ENCODE data around the gene ABCA2. TPM values are rescaled to one million over a fixed set of nuclear protein-coding genes. Genes with fewer than 3 reads are reported as not detected.

ABCA2 gene
- total and polyA plus RNA-seq, 12 donors = 2.9 to 150 (median 31.5) TPM

- peak overlapping the region in 1 of 5 donors; percentile 29 for H3K27ac ChIP-seq
- H3K9me3 ChIP-seq (replicated peaks in 1 of 3) = no peaks in the 10 kb centered on the region
- peaks cover 0 to 8% of the 10 kb centered on the region in 2 donors for H3K4me1 ChIP-seq (replicated peaks in 1 of 2)
- H3K27me3 ChIP-seq = no peaks in the 10 kb centered on the region
- H3K4me3 ChIP-seq = no peak overlapping the region
- H3K36me3 ChIP-seq (replicated peaks in 1 of 2) = no peaks in the 10 kb centered on the region
- WGBS, 4 donors = 70 to 90% (median 79%) methylated on average over 4 to 22 of the region's 22 CpGs
- no peak for DNase-seq
- intact Hi-C loops (cut with DNase I) = no loop called here
- no peak for TF ChIP-seq POLR2A (IDR thresholded peaks at IDR 0.05)
- TF ChIP-seq, protein P1, sequence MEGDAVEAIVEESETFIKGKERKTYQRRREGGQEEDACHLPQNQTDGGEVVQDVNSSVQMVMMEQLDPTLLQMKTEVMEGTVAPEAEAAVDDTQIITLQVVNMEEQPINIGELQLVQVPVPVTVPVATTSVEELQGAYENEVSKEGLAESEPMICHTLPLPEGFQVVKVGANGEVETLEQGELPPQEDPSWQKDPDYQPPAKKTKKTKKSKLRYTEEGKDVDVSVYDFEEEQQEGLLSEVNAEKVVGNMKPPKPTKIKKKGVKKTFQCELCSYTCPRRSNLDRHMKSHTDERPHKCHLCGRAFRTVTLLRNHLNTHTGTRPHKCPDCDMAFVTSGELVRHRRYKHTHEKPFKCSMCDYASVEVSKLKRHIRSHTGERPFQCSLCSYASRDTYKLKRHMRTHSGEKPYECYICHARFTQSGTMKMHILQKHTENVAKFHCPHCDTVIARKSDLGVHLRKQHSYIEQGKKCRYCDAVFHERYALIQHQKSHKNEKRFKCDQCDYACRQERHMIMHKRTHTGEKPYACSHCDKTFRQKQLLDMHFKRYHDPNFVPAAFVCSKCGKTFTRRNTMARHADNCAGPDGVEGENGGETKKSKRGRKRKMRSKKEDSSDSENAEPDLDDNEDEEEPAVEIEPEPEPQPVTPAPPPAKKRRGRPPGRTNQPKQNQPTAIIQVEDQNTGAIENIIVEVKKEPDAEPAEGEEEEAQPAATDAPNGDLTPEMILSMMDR (IDR thresholded peaks at IDR 0.05) = no peak
These were observed 63.8 kb downstream of the ABCA2 start for GRCh38 chr9:136964171-136964689.

DNA sequence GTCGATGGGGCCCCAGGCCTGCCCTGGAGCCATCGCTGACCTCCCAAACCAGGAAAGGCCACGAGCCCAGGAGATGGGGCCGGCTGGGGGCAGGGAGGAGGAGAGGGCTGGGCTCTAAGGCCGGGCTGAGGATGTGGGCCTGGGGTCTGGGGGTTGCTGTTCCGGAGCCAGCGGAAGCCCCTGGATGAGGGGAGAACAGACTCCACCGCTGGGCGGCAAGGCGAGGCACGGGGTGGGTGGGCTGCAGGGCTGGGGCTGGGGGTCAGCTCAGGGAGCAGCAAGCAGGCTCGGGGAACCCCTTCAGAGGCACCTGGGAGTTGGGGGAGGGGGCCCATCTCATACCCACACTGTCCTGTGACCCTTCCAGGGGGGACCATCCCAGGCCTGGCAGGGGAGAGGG lies 64.3 kb downstream of the ABCA2 start:
- peak overlapping the region in 1 of 5 donors; percentile 29 for H3K27ac ChIP-seq
- no peak overlapping the region for H3K4me3 ChIP-seq
- WGBS, 4 donors = 83 to 100% (median 91%) methylated on average over 1 to 12 of the region's 12 CpGs
- H3K9me3 ChIP-seq (replicated peaks in 1 of 3) = no peaks in the 10 kb centered on the region
- DNase-seq = no peak
- H3K36me3 ChIP-seq (replicated peaks in 1 of 2) = no peaks in the 10 kb centered on the region
- TF ChIP-seq, protein P1 (IDR thresholded peaks at IDR 0.05) = no peak
- TF ChIP-seq POLR2A (IDR thresholded peaks at IDR 0.05) = no peak
- intact Hi-C loops (cut with DNase I) = no loop called here
- no peaks in the 10 kb centered on the region for H3K27me3 ChIP-seq
- peaks cover 0 to 8% of the 10 kb centered on the region in 2 donors for H3K4me1 ChIP-seq (replicated peaks in 1 of 2)

GRCh38 chr9:136963341-136963740 lies 64.7 kb downstream of the ABCA2 start:
- no peaks in the 10 kb centered on the region for H3K27me3 ChIP-seq
- no peak for DNase-seq
- no peak overlapping the region for H3K4me3 ChIP-seq
- peak overlapping the region in 1 of 5 donors; percentile 29 for H3K27ac ChIP-seq
- H3K4me1 ChIP-seq (replicated peaks in 1 of 2) = peaks cover 0 to 8% of the 10 kb centered on the region in 2 donors
- H3K9me3 ChIP-seq (replicated peaks in 1 of 3) = no peaks in the 10 kb centered on the region
- intact Hi-C loops (cut with DNase I) = no loop called here
- WGBS, 4 donors = 89 to 97% (median 94%) methylated on average over 6 to 15 of the region's 15 CpGs
- no peaks in the 10 kb centered on the region for H3K36me3 ChIP-seq (replicated peaks in 1 of 2)
- no peak for TF ChIP-seq POLR2A (IDR thresholded peaks at IDR 0.05)
- TF ChIP-seq, protein P1 (IDR thresholded peaks at IDR 0.05) = no peak

DNA sequence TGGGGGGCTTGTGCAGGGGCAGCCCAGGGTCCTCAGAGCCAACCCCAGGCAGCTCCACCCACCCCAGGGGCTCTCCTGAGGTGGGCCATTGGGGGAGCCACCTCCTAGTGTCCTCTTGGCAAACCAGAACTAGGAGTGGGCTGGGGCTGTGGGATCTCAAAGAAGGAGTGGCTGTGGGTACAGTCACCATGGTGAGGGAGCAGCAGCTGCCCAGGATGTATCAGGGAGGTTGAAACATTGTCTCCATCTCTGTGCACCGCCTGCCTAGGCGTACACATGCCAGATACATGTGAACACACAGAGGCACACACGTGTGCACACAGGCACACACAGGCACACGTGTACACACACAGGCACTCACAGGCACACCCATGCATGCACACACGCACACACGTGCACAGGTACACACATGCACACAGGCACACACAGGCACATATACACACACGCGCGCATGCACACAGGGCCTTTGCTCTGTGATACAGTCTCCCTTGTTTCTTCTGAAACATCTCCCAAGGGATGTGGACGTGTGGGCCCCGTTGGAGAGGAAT lies 65.3 kb downstream of the ABCA2 start:
- H3K27ac ChIP-seq = no peak overlapping the region
- no peaks in the 10 kb centered on the region for H3K9me3 ChIP-seq (replicated peaks in 1 of 3)
- H3K4me3 ChIP-seq = no peak overlapping the region
- DNase-seq = no peak
- H3K4me1 ChIP-seq (replicated peaks in 1 of 2) = peaks cover 0 to 8% of the 10 kb centered on the region in 2 donors
- H3K27me3 ChIP-seq = no peaks in the 10 kb centered on the region
- intact Hi-C loops (cut with DNase I) = no loop called here
- 79 to 92% (median 86%) methylated on average over 8 to 11 of the region's 11 CpGs for WGBS, 4 donors
- no peak for TF ChIP-seq POLR2A (IDR thresholded peaks at IDR 0.05)
- TF ChIP-seq, protein P1 (IDR thresholded peaks at IDR 0.05) = no peak
- H3K36me3 ChIP-seq (replicated peaks in 1 of 2) = no peaks in the 10 kb centered on the region
